Ovary (tissue), 3 donors: Measurements from ENCODE around the gene EEF2.

ENCODE experiments used
- EP300 ChIP-seq: sonication (generic); formaldehyde crosslinking; IDR thresholded peaks from one replicate; pipeline ENCODE4 v1.6.1; 2017; ENCODE audit warnings: antibody characterized with exemption
- POLR2A ChIP-seq: fragments of 450-650 bp; IDR thresholded peaks from one replicate; pipeline ENCODE4 v1.6.1; 2017; ENCODE audit warnings: antibody characterized with exemption, mild to moderate bottlenecking, moderate library complexity
- TF ChIP-seq, protein P1 (sequence below), 3 donors: fragments of 450-650 bp in 2 of 3; fragments of 200-600 bp in 1 of 3; IDR thresholded peaks; one replicate each; pipeline versions ENCODE4 v1.5.1 to v1.8.0; 2016 to 2022; ENCODE audit warnings: antibody characterized with exemption in 3 of 3, mild to moderate bottlenecking in 1 of 3
- donor health status: DM: no; HTN: no; CAD: no.

DNA sequence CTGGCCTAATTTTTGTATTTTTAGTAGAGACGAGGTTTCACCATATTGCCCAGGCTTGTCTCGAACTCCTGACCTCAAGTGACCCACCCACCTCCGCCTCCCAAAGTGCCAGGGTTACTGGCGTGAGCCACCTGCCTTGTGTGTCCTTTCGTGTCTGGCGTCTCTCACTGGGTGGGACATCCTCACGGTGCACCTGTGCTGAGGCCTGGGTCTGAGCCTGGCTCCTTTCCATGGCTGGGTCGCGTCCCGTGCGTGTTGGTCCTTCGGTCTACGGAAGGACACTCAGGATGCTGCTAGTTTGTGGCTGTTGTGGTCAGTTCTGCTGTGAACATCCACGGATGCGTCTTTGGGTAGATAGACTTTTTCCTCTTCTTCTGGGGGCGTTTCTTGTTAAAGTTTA is 41.9 kb upstream of the EEF2 start:
- TF ChIP-seq, protein P1, sequence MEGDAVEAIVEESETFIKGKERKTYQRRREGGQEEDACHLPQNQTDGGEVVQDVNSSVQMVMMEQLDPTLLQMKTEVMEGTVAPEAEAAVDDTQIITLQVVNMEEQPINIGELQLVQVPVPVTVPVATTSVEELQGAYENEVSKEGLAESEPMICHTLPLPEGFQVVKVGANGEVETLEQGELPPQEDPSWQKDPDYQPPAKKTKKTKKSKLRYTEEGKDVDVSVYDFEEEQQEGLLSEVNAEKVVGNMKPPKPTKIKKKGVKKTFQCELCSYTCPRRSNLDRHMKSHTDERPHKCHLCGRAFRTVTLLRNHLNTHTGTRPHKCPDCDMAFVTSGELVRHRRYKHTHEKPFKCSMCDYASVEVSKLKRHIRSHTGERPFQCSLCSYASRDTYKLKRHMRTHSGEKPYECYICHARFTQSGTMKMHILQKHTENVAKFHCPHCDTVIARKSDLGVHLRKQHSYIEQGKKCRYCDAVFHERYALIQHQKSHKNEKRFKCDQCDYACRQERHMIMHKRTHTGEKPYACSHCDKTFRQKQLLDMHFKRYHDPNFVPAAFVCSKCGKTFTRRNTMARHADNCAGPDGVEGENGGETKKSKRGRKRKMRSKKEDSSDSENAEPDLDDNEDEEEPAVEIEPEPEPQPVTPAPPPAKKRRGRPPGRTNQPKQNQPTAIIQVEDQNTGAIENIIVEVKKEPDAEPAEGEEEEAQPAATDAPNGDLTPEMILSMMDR (IDR thresholded peaks at IDR 0.05): no peak
- TF ChIP-seq POLR2A (no peak), EP300 (no peak)
